Tibial nerve (tissue), 4 donors: ENCODE results near the gene GTSF1L. TPM values are rescaled to one million over a fixed set of nuclear protein-coding genes. Genes with fewer than 3 reads are reported as not detected.

Source experiments
- DNase-seq, 2 donors: peaks; one replicate each; pipeline ENCODE4 v3.0.0-alpha.2; 2019; ENCODE audit warnings: low spot score in 2 of 2
- H3K27ac ChIP-seq, 4 donors: fragments of 200-600 bp; sonication (generic) in 3 of 4; one replicate each; pipeline ENCODE4 v1.5.1; 2017 to 2019; ENCODE audit warnings: mild to moderate bottlenecking in 1 of 4
- H3K27me3 ChIP-seq, 2 donors: fragments of 200-600 bp; sonication (generic) in 1 of 2; one replicate each; pipeline versions ENCODE4 v1.5.1 to v1.6.0; 2017 to 2019
- H3K36me3 ChIP-seq, 3 donors: fragments of 200-600 bp; sonication (generic); one replicate each; pipeline ENCODE4 v1.5.1; 2018 to 2019
- H3K4me1 ChIP-seq, 4 donors: fragments of 200-600 bp; sonication (generic) in 3 of 4; one replicate each; pipeline ENCODE4 v1.5.1; 2017 to 2019
- H3K4me3 ChIP-seq, 4 donors: fragments of 200-600 bp; sonication (generic) in 3 of 4; one replicate each; pipeline ENCODE4 v1.5.1; 2017 to 2019; ENCODE audit warnings: mild to moderate bottlenecking in 1 of 4, moderate library complexity in 1 of 4
- H3K9me3 ChIP-seq, 4 donors: fragments of 200-600 bp; sonication (generic) in 3 of 4; one replicate each; pipeline ENCODE4 v1.5.1; 2017 to 2019
- CTCF ChIP-seq, 5 experiments: fragments of 200-600 bp in 3 of 5; fragments of 450-650 bp in 2 of 5; sonication (generic) in 3 of 5; IDR thresholded peaks; one replicate each; pipeline ENCODE4 v1.5.1; 2016 to 2019; ENCODE audit warnings: antibody characterized with exemption in 5 of 5, mild to moderate bottlenecking in 3 of 5, moderate library complexity in 2 of 5
- EP300 ChIP-seq, 2 donors: sonication (generic); formaldehyde crosslinking; IDR thresholded peaks; one replicate each; pipeline ENCODE4 v1.6.1; 2017; ENCODE audit warnings: antibody characterized with exemption in 2 of 2, mild to moderate bottlenecking in 1 of 2
- POLR2A ChIP-seq, 2 donors: fragments of 450-650 bp; IDR thresholded peaks; one replicate each; pipeline ENCODE4 v1.6.1; 2017; ENCODE audit warnings: antibody characterized with exemption in 2 of 2, mild to moderate bottlenecking in 2 of 2, moderate library complexity in 2 of 2
- WGBS, 2 donors: methylation state at CpG; one replicate each; pipeline ENCODE4 v1.1.5; 2018; 5-methylcytosine and 5-hydroxymethylcytosine counted together
- total RNA-seq, 4 donors: library from RNA; depleted of rRNA; stranded (reverse); fragments of >200 nt; gene quantifications; one replicate each; pipeline ENCODE4 v1.1.0, GENCODE V29; 2016

Gene GTSF1L
- total RNA-seq, 4 donors from 2014 or later: not detected

DNA sequence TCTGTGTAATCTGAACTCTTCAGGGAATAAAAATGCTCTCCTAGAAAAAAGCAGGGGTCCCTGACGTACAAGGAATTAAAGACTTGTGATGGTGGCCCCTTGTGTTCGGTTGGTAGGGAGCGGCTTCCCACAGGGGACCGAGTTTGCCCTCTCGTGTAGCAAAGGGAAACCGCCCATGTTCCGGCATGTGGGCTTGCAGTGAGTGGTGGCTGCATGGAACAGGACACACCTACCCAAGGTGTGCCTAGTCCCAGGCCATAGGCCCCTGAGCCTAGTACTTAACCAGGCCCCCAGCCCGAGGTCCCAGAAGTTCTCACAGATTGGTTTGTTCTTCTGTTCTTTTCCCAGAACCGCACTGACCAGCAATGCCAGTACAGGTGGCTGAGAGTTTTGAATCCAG, 44.4 kb downstream of the GTSF1L start:
- Histone ChIP-seq H3K36me3 (no peaks in the 10 kb centered on the region), H3K27ac (peak overlapping the region in 1 of 4 donors; percentile 45), H3K27me3 (no peaks in the 10 kb centered on the region), H3K9me3 (no peaks in the 10 kb centered on the region), H3K4me1 (no peaks in the 10 kb centered on the region), H3K4me3 (no peak overlapping the region)
- DNase-seq: no peak
- 95 to 98% methylated on average over 9 of the region's 9 CpGs for WGBS, 2 donors
- TF ChIP-seq CTCF (IDR thresholded peaks at IDR 0.05): no peak
- no peak for TF ChIP-seq EP300 (IDR thresholded peaks at IDR 0.05)
- TF ChIP-seq POLR2A (IDR thresholded peaks at IDR 0.05): no peak

DNA sequence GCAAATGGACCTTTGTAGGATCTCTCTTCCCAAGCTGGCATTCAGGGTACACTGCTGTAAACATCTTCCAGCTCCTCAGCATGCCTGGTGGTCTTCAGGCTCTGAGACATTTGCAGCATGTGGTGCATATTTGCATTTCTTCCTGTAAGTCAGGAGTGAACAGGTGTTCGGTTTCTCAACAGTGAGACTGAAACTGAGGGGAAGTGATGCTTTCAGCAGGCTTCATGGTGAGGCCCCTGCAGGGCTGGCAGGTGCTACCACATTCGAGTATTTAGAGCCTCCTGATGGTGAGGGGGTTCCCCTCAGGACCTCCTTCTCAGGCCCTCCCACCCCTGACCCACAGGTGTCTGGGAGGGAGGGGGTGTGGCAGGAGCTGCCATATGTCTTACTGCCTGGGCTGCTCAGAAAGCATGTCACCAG, 44.8 kb downstream of the GTSF1L start:
- H3K27me3 ChIP-seq: no peaks in the 10 kb centered on the region
- no peak overlapping the region for H3K4me3 ChIP-seq
- H3K9me3 ChIP-seq: no peaks in the 10 kb centered on the region
- 65 to 80% methylated on average over 2 of the region's 2 CpGs for WGBS, 2 donors
- no peaks in the 10 kb centered on the region for H3K36me3 ChIP-seq
- TF ChIP-seq CTCF (IDR thresholded peaks at IDR 0.05) (no peak), POLR2A (IDR thresholded peaks at IDR 0.05) (no peak), EP300 (IDR thresholded peaks at IDR 0.05) (no peak)
- no peak for DNase-seq
- no peaks in the 10 kb centered on the region for H3K4me1 ChIP-seq
- peak overlapping the region in 1 of 4 donors; percentile 68 for H3K27ac ChIP-seq

- WGBS, 2 donors: 62 to 91% methylated on average over 8 of the region's 8 CpGs
- no peak overlapping the region for H3K4me3 ChIP-seq
- H3K27ac ChIP-seq: peak overlapping the region in 1 of 4 donors; percentile 68
- TF ChIP-seq CTCF (IDR thresholded peaks at IDR 0.05): no peak
- TF ChIP-seq EP300 (IDR thresholded peaks at IDR 0.05): no peak
- TF ChIP-seq POLR2A (IDR thresholded peaks at IDR 0.05): no peak
- DNase-seq: no peak
- H3K36me3 ChIP-seq: no peaks in the 10 kb centered on the region
- H3K4me1 ChIP-seq: no peaks in the 10 kb centered on the region
- H3K27me3 ChIP-seq: no peaks in the 10 kb centered on the region
- H3K9me3 ChIP-seq: no peaks in the 10 kb centered on the region
Observed at GRCh38 chr20:43681468-43681942, 45.3 kb downstream of the GTSF1L start.

- no peak for DNase-seq
- TF ChIP-seq EP300 (IDR thresholded peaks at IDR 0.05) (no peak), CTCF (IDR thresholded peaks at IDR 0.05) (no peak), POLR2A (IDR thresholded peaks at IDR 0.05) (no peak)
- WGBS, 2 donors: 77 to 89% methylated on average over 7 of the region's 7 CpGs
- H3K36me3 ChIP-seq: no peaks in the 10 kb centered on the region
- H3K4me1 ChIP-seq: no peaks in the 10 kb centered on the region
- no peak overlapping the region for H3K4me3 ChIP-seq
- no peaks in the 10 kb centered on the region for H3K9me3 ChIP-seq
- no peaks in the 10 kb centered on the region for H3K27me3 ChIP-seq
- H3K27ac ChIP-seq: peak overlapping the region in 1 of 4 donors; percentile 68
Observed at GRCh38 chr20:43680981-43681380, 45.8 kb downstream of the GTSF1L start.

- WGBS, 2 donors: 95% methylated on average over 5 of the region's 5 CpGs
- H3K4me3 ChIP-seq: no peak overlapping the region
- H3K4me1 ChIP-seq: no peaks in the 10 kb centered on the region
- TF ChIP-seq POLR2A (IDR thresholded peaks at IDR 0.05): no peak
- TF ChIP-seq EP300 (IDR thresholded peaks at IDR 0.05): no peak
- no peak for TF ChIP-seq CTCF (IDR thresholded peaks at IDR 0.05)
- H3K27ac ChIP-seq: no peak overlapping the region
- no peaks in the 10 kb centered on the region for H3K36me3 ChIP-seq
- no peak for DNase-seq
- no peaks in the 10 kb centered on the region for H3K9me3 ChIP-seq
- H3K27me3 ChIP-seq: no peaks in the 10 kb centered on the region
Observed at GRCh38 chr20:43676368-43676767, 50.4 kb downstream of the GTSF1L start.

Other genes with a start within 250 kb of the GTSF1L start
- 10 to 100 TPM; 17.7 to 29.3 (median 22.7) TPM for gene L3MBTL1, start 219.3 kb downstream of the GTSF1L start, total RNA-seq
- gene SGK2, start 168.0 kb downstream of the GTSF1L start, total RNA-seq: 1 to 10 TPM in 3 of 4 donors, under 1 TPM in 1; 0.87 to 3.6 (median 1.3) TPM
- gene IFT52, start 136.1 kb downstream of the GTSF1L start, total RNA-seq: 10 to 100 TPM; 17.8 to 29.7 (median 23.1) TPM
- not detected for gene MYBL2, start 59.9 kb downstream of the GTSF1L start, total RNA-seq
- gene TOX2, start 187.8 kb upstream of the GTSF1L start, total RNA-seq: 1 to 10 TPM; 1.3 to 3.3 (median 1.9) TPM